ENCODE data around the gene SLC8A1.

DNA sequence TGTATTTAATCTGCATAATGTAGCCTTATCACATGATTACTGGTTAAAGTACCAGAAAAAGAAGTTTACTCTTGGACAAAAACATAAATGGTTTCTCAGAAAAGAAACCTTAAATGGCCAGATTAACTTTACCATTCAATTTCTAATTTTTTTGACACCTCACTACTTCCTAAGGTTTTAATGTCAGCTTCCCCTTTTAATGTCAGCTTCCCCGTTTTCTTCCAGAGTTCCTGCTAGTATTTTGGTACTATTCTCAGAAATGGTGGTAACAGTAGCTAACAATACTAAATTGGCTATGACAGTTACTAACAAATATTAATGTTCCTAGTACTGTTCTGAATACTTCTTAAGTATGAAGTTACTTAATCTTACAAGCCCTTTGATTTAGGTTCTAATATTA lies 22.4 kb upstream of the SLC8A1 start:
- no peak for TF ChIP-seq POLR2AphosphoS5 (IDR thresholded peaks at IDR 0.05)
- TF ChIP-seq, protein P1, sequence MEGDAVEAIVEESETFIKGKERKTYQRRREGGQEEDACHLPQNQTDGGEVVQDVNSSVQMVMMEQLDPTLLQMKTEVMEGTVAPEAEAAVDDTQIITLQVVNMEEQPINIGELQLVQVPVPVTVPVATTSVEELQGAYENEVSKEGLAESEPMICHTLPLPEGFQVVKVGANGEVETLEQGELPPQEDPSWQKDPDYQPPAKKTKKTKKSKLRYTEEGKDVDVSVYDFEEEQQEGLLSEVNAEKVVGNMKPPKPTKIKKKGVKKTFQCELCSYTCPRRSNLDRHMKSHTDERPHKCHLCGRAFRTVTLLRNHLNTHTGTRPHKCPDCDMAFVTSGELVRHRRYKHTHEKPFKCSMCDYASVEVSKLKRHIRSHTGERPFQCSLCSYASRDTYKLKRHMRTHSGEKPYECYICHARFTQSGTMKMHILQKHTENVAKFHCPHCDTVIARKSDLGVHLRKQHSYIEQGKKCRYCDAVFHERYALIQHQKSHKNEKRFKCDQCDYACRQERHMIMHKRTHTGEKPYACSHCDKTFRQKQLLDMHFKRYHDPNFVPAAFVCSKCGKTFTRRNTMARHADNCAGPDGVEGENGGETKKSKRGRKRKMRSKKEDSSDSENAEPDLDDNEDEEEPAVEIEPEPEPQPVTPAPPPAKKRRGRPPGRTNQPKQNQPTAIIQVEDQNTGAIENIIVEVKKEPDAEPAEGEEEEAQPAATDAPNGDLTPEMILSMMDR (IDR thresholded peaks at IDR 0.05) = no peak

Measured in upper lobe of left lung (tissue), 4 donors.